ENCODE results near the gene SFI1.

The SFI1 gene

GRCh38 chr22:31604746-31605705 is 108.7 kb downstream of the SFI1 start:
- POLR2A ChIA-PET = no interaction called here
- TF ChIP-seq, protein P1, sequence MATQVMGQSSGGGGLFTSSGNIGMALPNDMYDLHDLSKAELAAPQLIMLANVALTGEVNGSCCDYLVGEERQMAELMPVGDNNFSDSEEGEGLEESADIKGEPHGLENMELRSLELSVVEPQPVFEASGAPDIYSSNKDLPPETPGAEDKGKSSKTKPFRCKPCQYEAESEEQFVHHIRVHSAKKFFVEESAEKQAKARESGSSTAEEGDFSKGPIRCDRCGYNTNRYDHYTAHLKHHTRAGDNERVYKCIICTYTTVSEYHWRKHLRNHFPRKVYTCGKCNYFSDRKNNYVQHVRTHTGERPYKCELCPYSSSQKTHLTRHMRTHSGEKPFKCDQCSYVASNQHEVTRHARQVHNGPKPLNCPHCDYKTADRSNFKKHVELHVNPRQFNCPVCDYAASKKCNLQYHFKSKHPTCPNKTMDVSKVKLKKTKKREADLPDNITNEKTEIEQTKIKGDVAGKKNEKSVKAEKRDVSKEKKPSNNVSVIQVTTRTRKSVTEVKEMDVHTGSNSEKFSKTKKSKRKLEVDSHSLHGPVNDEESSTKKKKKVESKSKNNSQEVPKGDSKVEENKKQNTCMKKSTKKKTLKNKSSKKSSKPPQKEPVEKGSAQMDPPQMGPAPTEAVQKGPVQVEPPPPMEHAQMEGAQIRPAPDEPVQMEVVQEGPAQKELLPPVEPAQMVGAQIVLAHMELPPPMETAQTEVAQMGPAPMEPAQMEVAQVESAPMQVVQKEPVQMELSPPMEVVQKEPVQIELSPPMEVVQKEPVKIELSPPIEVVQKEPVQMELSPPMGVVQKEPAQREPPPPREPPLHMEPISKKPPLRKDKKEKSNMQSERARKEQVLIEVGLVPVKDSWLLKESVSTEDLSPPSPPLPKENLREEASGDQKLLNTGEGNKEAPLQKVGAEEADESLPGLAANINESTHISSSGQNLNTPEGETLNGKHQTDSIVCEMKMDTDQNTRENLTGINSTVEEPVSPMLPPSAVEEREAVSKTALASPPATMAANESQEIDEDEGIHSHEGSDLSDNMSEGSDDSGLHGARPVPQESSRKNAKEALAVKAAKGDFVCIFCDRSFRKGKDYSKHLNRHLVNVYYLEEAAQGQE (tag by site-specific recombination; IDR thresholded peaks at IDR 0.05) = peak; percentile 64
- no peak for TF ChIP-seq ZNF132 (tag by site-specific recombination; IDR thresholded peaks at IDR 0.05; ENCODE audit: borderline replicate concordance)
- Histone ChIP-seq H3K4me1 (ENCODE audit: control insufficient read depth, insufficient read depth, low read length) (no peaks in the 10 kb centered on the region), H3K27ac (ENCODE audit: extremely low read depth, low read depth, low read length) (no peak overlapping the region), H3K36me3 (ENCODE audit: control insufficient read depth in 2 of 2, insufficient read depth in 1 of 2, low read length in 2 of 2) (peaks cover 3 to 52% of the 10 kb centered on the region in 2 experiments; a peak in 2 of 3 replicates), H3K4me3 (ENCODE audit: low read depth, low read length) (no peak overlapping the region), H3K9me3 (ENCODE audit: control insufficient read depth, insufficient read depth, low read depth, low read length) (no peaks in the 10 kb centered on the region)
- CTCF ChIA-PET = no interaction called here

GRCh38 chr22:31605851-31606585 is 109.7 kb downstream of the SFI1 start:
- no peak overlapping the region for H3K4me3 ChIP-seq (ENCODE audit: low read depth, low read length)
- no peaks in the 10 kb centered on the region for H3K9me3 ChIP-seq (ENCODE audit: control insufficient read depth, insufficient read depth, low read depth, low read length)
- peaks cover 3 to 60% of the 10 kb centered on the region in 2 experiments; a peak in 2 of 3 replicates for H3K36me3 ChIP-seq (ENCODE audit: control insufficient read depth in 2 of 2, insufficient read depth in 1 of 2, low read length in 2 of 2)
- POLR2A ChIA-PET = no interaction called here
- CTCF ChIA-PET = interaction anchor here (0.5 kb wide), 1 partner anchor 534 kb away, joined by 3 read pairs; no protein-coding TSS in a partner anchor
- H3K27ac ChIP-seq (ENCODE audit: extremely low read depth, low read depth, low read length) = no peak overlapping the region
- H3K4me1 ChIP-seq (ENCODE audit: control insufficient read depth, insufficient read depth, low read length) = no peaks in the 10 kb centered on the region
- TF ChIP-seq, protein P2, sequence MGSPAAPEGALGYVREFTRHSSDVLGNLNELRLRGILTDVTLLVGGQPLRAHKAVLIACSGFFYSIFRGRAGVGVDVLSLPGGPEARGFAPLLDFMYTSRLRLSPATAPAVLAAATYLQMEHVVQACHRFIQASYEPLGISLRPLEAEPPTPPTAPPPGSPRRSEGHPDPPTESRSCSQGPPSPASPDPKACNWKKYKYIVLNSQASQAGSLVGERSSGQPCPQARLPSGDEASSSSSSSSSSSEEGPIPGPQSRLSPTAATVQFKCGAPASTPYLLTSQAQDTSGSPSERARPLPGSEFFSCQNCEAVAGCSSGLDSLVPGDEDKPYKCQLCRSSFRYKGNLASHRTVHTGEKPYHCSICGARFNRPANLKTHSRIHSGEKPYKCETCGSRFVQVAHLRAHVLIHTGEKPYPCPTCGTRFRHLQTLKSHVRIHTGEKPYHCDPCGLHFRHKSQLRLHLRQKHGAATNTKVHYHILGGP (tag by site-specific recombination; IDR thresholded peaks at IDR 0.05) = no peak
- TF ChIP-seq ZNF501 (tag by site-specific recombination; IDR thresholded peaks at IDR 0.05) = no peak
- TF ChIP-seq KLF9 (tag by site-specific recombination; IDR thresholded peaks at IDR 0.05; ENCODE audit: low read depth) = no peak
- TF ChIP-seq, protein P3, sequence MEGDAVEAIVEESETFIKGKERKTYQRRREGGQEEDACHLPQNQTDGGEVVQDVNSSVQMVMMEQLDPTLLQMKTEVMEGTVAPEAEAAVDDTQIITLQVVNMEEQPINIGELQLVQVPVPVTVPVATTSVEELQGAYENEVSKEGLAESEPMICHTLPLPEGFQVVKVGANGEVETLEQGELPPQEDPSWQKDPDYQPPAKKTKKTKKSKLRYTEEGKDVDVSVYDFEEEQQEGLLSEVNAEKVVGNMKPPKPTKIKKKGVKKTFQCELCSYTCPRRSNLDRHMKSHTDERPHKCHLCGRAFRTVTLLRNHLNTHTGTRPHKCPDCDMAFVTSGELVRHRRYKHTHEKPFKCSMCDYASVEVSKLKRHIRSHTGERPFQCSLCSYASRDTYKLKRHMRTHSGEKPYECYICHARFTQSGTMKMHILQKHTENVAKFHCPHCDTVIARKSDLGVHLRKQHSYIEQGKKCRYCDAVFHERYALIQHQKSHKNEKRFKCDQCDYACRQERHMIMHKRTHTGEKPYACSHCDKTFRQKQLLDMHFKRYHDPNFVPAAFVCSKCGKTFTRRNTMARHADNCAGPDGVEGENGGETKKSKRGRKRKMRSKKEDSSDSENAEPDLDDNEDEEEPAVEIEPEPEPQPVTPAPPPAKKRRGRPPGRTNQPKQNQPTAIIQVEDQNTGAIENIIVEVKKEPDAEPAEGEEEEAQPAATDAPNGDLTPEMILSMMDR (tag by site-specific recombination; IDR thresholded peaks at IDR 0.05) = no peak
- no peak for TF ChIP-seq ZNF19 (tag by site-specific recombination; IDR thresholded peaks at IDR 0.05; ENCODE audit: low read depth)
- TF ChIP-seq, protein P4, sequence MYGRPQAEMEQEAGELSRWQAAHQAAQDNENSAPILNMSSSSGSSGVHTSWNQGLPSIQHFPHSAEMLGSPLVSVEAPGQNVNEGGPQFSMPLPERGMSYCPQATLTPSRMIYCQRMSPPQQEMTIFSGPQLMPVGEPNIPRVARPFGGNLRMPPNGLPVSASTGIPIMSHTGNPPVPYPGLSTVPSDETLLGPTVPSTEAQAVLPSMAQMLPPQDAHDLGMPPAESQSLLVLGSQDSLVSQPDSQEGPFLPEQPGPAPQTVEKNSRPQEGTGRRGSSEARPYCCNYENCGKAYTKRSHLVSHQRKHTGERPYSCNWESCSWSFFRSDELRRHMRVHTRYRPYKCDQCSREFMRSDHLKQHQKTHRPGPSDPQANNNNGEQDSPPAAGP (tag by site-specific recombination; IDR thresholded peaks at IDR 0.05) = no peak
- no peak for TF ChIP-seq ZNF157 (tag by site-specific recombination; IDR thresholded peaks at IDR 0.05)
- TF ChIP-seq ZNF785 (tag by site-specific recombination; IDR thresholded peaks at IDR 0.05) = no peak
